GM18505 (cell line): ENCODE results near the gene NR1I3.
"Not testable (repeated sequence)": the region's sequence is repeated elsewhere in the genome, so short reads cannot be mapped to it uniquely, and the experiment has no call there.

Experiments
- ATAC-seq: cut with Tn5 transposase; IDR thresholded peaks from one replicate; pipeline ENCODE4 v1.9.1; 2021; ENCODE audit not compliant: unreplicated experiment
- POLR2A ChIP-seq: IDR thresholded peaks from 4 replicates; pipeline ENCODE4 v1.6.1; 2011; ENCODE audit warnings: borderline replicate concordance; ENCODE audit not compliant: insufficient read depth, insufficient read length; ENCODE audit errors: extremely low read depth

Gene NR1I3

GRCh38 chr1:161235957-161236775, 1.8 kb downstream of the NR1I3 start:
- no peak for ATAC-seq

GRCh38 chr1:161233102-161233501, 4.9 kb downstream of the NR1I3 start:
- no peak for TF ChIP-seq POLR2A
- ATAC-seq, result no peak

More at GRCh38 chr1:161235957-161236775, 1.8 kb downstream of the NR1I3 start:
- no peak for TF ChIP-seq POLR2A

GRCh38 chr1:161230762-161231161, 7.2 kb downstream of the NR1I3 start:
- ATAC-seq, result no peak
- TF ChIP-seq POLR2A, result no peak

- no peak for ATAC-seq
- no peak for TF ChIP-seq POLR2A
These were observed 8.1 kb downstream of the NR1I3 start for GRCh38 chr1:161229896-161230295.

- no peak for TF ChIP-seq POLR2A
- no peak for ATAC-seq
These were observed 10.0 kb downstream of the NR1I3 start for GRCh38 chr1:161228032-161228431.

- ATAC-seq, result peak; percentile 34
- no peak for TF ChIP-seq POLR2A
These were observed 10.7 kb downstream of the NR1I3 start for GRCh38 chr1:161227196-161227871.

GRCh38 chr1:161226759-161227158, 11.2 kb downstream of the NR1I3 start:
- no peak for ATAC-seq
- no peak for TF ChIP-seq POLR2A

GRCh38 chr1:161226320-161226711, 11.7 kb downstream of the NR1I3 start:
- TF ChIP-seq POLR2A, result no peak
- no peak for ATAC-seq

GRCh38 chr1:161225534-161226319, 12.3 kb downstream of the NR1I3 start, which contains the start of gene TOMM40L:
Gene TOMM40L, plus strand, starts transcription at chr1:161226060. Its CDS starts 430 bp downstream, at chr1:161226490.
- peak; percentile 68 for TF ChIP-seq POLR2A

GRCh38 chr1:161225178-161225533, 12.8 kb downstream of the NR1I3 start:
- ATAC-seq, result no peak
- TF ChIP-seq POLR2A, result no peak

More at GRCh38 chr1:161225534-161226319, 12.3 kb downstream of the NR1I3 start, which contains the start of gene TOMM40L:
- ATAC-seq, result peak; percentile 83

- not testable (repeated sequence) for ATAC-seq
These were observed 13.3 kb downstream of the NR1I3 start for GRCh38 chr1:161224695-161225087.

- TF ChIP-seq POLR2A, result no peak
- no peak for ATAC-seq
These were observed 14.0 kb downstream of the NR1I3 start for GRCh38 chr1:161223805-161224694.
